Psoas muscle (tissue), 8 donors: Measurements from ENCODE around the gene MBD1. TPM values are rescaled to one million over a fixed set of nuclear protein-coding genes. Genes with fewer than 3 reads are reported as not detected.
A peak's percentile ranks its signal among the peaks of the same experiment; 100 is the strongest.

ENCODE experiments used
- ATAC-seq, 4 donors: fragments of 200-7000 bp; cut with Tn5 transposase; one replicate each; pipeline ENCODE4 v1.9.1; 2020; ENCODE audit warnings: moderate library complexity in 3 of 4, mild to moderate bottlenecking in 2 of 4
- DNase-seq, 2 donors: peaks; one replicate each; pipeline ENCODE4 v3.0.0-alpha.2; 2020
- H3K27ac ChIP-seq: fragments of 200-600 bp; one replicate; pipeline ENCODE4 v1.8.0; 2022
- H3K27me3 ChIP-seq, 3 donors: fragments of 200-600 bp in 1 of 3; one replicate each; pipeline versions ENCODE4 v1.6.1 to v1.8.0; 2013 to 2022; ENCODE audit warnings: low read length in 2 of 3, mild to moderate bottlenecking in 2 of 3, moderate library complexity in 1 of 3; ENCODE audit not compliant: insufficient read depth in 3 of 3
- H3K36me3 ChIP-seq, 2 donors: fragments of 200-600 bp in 1 of 2; one replicate each; pipeline versions ENCODE4 v1.6.1 to v1.8.0; 2013 to 2022; ENCODE audit warnings: low read depth in 1 of 2, mild to moderate bottlenecking in 1 of 2, moderate library complexity in 1 of 2; ENCODE audit not compliant: insufficient read depth in 1 of 2
- H3K4me1 ChIP-seq: fragments of 200-600 bp; one replicate; pipeline ENCODE4 v1.8.0; 2022
- H3K4me3 ChIP-seq: fragments of 200-600 bp; one replicate; pipeline ENCODE4 v1.8.0; 2022; ENCODE audit warnings: mild to moderate bottlenecking
- H3K9me3 ChIP-seq: fragments of 200-600 bp; one replicate; pipeline ENCODE4 v1.8.0; 2022
- WGBS, 3 donors: extraction: QIAGEN DNeasy Blood & Tissue Kit; methylation state at CpG; one replicate each; pipeline versions ENCODE4 v1.1.6 to v1.1.7; 2013; 5-methylcytosine and 5-hydroxymethylcytosine counted together
- intact Hi-C, 2 donors: fragments of 100-400 bp; cut with DNase I; formaldehyde crosslinking; loops; one replicate each; pipeline versions ENCODE4 v1.11.0 to v1.14.2; 2022
- polyA plus RNA-seq, 3 donors: library from polyadenylated mRNA; stranded (reverse); fragments of 200-250 nt; gene quantifications; one replicate each; pipeline ENCODE4 v1.2.3, GENCODE V29; 2013
- total RNA-seq, 4 donors: library from RNA; stranded (reverse); fragmentation: NEBNext Ultra II Directional in 2 of 4; extraction: Animal tissue kit (Norgen Biotek cat#: 25700) in 2 of 4; gene quantifications; one replicate each; pipeline versions ENCODE4 v1.2.1 to v1.2.4, GENCODE V29; 2021 to 2023
- TF ChIP-seq, protein P1 (sequence below): fragments of 200-600 bp; IDR thresholded peaks from one replicate; pipeline ENCODE4 v1.8.0; 2022; ENCODE audit warnings: antibody characterized with exemption
- donor health status: healthy with polysubstance abuse.
- donor health status: DM: no; HTN: no; CAD: no; lungs with moderate emphysema.
- donor health status: Bipolar disorder and iron deficiency.
- donor health status: healthy.
- donor health status: DM: yes; HTN: yes; CAD: no.
- donor health status: DM: no; HTN: no; CAD: no.
- donor health status: DM: no; HTN: no; CAD: no.
- donor health status: DM: yes; HTN: yes; CAD: no.

The MBD1 gene
- total and polyA plus RNA-seq, 7 donors: 33.5 to 97.6 (median 52.6) TPM

DNA sequence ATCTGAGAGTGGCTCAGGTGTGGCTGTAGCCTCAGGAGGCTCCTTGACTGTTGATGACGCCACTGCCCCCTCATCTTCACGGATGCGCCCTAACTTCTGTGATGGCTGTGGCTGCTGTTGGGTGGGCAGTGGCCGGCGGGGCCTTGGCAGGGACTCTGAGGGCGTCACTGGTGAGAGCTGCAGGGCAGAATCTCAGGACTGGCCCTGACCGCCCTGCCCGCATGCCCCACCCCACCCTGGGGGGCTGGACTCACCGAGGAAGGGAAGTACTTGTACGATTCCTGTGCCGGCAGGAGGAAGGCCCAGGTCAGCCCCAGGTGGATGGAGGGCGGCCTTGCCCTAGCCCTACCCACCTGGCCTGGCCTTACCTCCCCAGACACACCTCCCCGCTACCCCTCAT lies 3.7 kb upstream of the MBD1 start:
- no peak for DNase-seq
- Histone ChIP-seq H3K4me3 (no peak overlapping the region), H3K9me3 (no peaks in the 10 kb centered on the region), H3K36me3 (peaks cover 0 to 40% of the 10 kb centered on the region in 2 donors), H3K4me1 (peaks cover 6% of the 10 kb centered on the region), H3K27ac (no peak overlapping the region), H3K27me3 (no peaks in the 10 kb centered on the region)
- WGBS, 3 donors: 88 to 95% (median 89%) methylated on average over 12 to 13 of the region's 13 CpGs
- TF ChIP-seq, protein P1, sequence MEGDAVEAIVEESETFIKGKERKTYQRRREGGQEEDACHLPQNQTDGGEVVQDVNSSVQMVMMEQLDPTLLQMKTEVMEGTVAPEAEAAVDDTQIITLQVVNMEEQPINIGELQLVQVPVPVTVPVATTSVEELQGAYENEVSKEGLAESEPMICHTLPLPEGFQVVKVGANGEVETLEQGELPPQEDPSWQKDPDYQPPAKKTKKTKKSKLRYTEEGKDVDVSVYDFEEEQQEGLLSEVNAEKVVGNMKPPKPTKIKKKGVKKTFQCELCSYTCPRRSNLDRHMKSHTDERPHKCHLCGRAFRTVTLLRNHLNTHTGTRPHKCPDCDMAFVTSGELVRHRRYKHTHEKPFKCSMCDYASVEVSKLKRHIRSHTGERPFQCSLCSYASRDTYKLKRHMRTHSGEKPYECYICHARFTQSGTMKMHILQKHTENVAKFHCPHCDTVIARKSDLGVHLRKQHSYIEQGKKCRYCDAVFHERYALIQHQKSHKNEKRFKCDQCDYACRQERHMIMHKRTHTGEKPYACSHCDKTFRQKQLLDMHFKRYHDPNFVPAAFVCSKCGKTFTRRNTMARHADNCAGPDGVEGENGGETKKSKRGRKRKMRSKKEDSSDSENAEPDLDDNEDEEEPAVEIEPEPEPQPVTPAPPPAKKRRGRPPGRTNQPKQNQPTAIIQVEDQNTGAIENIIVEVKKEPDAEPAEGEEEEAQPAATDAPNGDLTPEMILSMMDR: no peak
- ATAC-seq: no peak
- intact Hi-C loops: loop anchor here in 1 of 2 donors (10.0 kb wide), 1 partner anchor 910 kb away; the partner anchor contains the start of gene MEX3C

DNA sequence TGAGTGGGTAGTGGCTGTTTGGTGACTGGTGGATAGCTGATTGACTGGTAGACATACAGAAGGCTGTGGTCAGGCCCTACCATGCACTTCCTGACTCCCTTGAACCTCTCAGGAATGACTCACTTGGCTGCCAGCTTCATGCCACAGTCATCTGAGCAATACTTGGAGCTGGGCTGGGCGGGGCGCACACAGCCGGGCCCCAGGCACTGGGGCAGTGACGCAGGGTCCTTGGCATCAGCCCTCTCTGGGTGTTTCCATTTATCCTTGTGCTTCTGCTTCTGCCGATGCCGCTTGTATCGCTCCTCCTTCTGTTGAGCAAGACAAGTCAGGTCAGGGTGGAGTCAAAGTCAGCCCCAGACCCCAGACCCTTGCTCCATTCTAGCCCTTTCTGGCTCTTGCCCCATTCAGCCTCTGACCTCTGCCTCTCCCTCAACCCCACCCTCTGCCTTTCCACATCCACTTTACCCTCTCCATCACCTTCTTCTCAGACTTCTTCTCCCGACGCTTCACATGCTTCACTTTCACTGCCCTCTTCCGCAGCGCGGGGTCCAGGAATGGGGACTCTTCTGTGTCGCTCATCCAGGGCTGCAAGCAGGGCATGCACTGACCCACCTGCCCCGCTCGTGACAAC lies 3.0 kb upstream of the MBD1 start:
- intact Hi-C loops: loop anchor here in 1 of 2 donors (10.0 kb wide), 1 partner anchor 910 kb away; the partner anchor contains the start of gene MEX3C
- WGBS, 3 donors: 91 to 93% (median 91%) methylated on average over 15 of the region's 15 CpGs

DNA sequence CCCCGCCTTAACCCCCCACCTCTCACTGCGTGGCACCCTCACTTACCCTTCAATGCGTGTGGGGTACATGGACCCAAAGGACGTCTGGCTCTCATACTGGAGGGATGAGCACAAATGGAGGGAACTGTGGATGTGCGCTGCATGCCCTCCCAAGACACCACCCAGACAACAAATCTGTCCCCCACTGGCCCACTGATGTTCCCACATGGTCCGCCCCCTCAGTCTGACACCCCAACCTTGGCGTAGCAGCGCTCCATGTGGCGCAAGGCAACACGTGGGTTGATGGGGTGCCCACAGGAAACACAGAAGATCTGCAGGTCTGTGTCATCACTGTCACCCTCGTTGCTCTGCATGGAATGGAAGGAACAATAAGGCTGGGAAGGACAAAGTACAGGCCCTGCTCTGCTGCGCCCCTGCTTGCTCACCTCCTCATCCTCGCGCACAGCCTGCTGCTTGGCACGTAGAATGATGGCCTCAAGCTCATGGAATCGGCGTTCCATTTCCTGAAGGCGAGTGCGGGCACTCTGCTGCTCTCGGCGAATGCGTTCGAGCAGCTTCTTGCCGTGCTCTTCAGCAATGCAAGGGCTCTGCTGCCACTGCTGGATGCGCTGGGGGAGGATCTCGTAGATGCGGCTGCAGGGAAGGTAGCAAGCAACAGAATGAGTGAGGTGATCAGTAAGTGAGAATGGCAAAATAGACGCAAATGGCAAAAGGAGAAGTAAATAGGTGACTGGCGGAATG lies 2.3 kb upstream of the MBD1 start:
- Histone ChIP-seq H3K4me3 (no peak overlapping the region), H3K4me1 (peaks cover 19% of the 10 kb centered on the region), H3K27me3 (no peaks in the 10 kb centered on the region), H3K9me3 (no peaks in the 10 kb centered on the region), H3K27ac (no peak overlapping the region), H3K36me3 (peaks cover 0 to 53% of the 10 kb centered on the region in 2 donors)
- no peak for DNase-seq
- WGBS, 3 donors: 90 to 92% (median 90%) methylated on average over 29 of the region's 29 CpGs
- intact Hi-C loops: loop anchor here in 1 of 2 donors (10.0 kb wide), 1 partner anchor 911 kb away; the partner anchor contains the start of gene MEX3C
- ATAC-seq: no peak
- TF ChIP-seq, protein P1: no peak

More for the DNA sequence above, 3.0 kb upstream of the MBD1 start:
- no peaks in the 10 kb centered on the region for H3K27me3 ChIP-seq
- no peak overlapping the region for H3K4me3 ChIP-seq
- TF ChIP-seq, protein P1: no peak
- H3K27ac ChIP-seq: no peak overlapping the region
- ATAC-seq (no peak), DNase-seq (no peak)
- peaks cover 0 to 47% of the 10 kb centered on the region in 2 donors for H3K36me3 ChIP-seq
- H3K9me3 ChIP-seq: no peaks in the 10 kb centered on the region
- peaks cover 13% of the 10 kb centered on the region for H3K4me1 ChIP-seq

DNA sequence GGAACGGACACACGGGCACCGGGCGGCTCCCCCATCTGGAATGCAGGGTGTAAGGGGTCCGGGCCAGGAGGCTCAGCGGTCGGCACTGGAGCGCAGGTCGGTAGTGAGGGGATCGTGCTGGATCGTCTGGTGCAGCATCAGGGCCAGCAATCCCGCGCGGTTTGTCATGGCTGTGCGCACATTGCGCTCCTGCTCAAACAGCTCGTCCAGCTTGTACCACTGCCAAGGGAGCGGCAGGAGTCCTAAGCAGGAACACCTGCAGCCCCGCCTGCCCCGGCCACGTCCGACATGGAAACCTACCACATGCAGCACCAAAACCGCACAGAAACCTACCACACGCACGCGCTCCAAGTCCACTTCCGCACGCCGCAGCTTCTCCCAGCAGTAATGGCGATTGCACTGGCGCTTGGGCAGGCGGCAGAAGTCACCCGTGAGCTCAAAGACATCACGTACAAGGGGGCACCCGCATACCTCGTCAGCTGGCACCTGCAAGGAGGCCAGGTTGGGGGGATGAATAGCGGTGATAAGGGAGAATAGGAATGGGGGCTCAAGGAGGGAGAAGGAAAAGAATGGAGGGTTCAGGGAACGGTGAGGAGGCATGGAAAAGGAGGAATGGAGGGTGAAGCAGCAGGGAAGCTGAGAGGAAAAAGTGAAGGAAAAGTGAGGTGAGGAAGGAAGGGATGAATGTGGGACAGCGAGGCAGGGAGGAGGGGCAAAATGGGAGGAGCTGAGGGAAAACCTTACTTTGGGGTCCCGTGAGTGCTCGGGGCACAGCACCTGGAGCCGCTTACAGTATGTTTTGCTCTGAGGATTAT lies 1.4 kb upstream of the MBD1 start:
- Histone ChIP-seq H3K27me3 (no peaks in the 10 kb centered on the region), H3K4me1 (peaks cover 20% of the 10 kb centered on the region), H3K36me3 (peaks cover 0 to 63% of the 10 kb centered on the region in 2 donors), H3K4me3 (peak overlapping the region; percentile 94), H3K9me3 (no peaks in the 10 kb centered on the region), H3K27ac (no peak overlapping the region)
- intact Hi-C loops: loop anchor here in 1 of 2 donors (10.0 kb wide), 1 partner anchor 912 kb away; the partner anchor contains the start of gene MEX3C
- DNase-seq (peak in 1 of 2 donors; percentile 63), ATAC-seq (no peak)
- TF ChIP-seq, protein P1: no peak
- WGBS, 3 donors: 92% methylated on average over 42 of the region's 42 CpGs
